COLO668 (cell line): ENCODE results near the gene ITGB1.
"Not testable (repeated sequence)": the region's sequence is repeated elsewhere in the genome, so short reads cannot be mapped to it uniquely, and the experiment has no call there.

Experiments used
- DNase-seq: peaks from one replicate; lab custom pipeline; 2025; ENCODE audit not compliant: unreplicated experiment; lab: John Stamatoyannopoulos, UW

The ITGB1 gene

GRCh38 chr10:32980558-32981468 lies 22.8 kb upstream of the ITGB1 start:
- DNase-seq: peak; percentile 81

DNA sequence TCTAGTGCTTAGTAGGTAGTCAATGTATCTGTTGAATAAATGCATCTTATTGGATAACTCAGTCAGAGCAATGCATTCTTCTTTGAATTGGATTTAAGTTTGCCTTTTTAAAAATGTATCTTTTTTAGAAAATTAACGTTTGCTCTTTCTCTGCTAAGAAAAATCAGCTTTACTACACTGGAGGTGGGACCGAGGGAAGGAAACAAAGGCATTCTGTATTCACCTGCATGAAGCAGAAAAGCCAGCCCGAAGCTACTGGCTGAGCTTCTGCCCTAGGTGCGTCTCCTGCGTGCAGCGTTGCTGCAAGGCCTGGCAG lies 22.2 kb upstream of the ITGB1 start:
- no peak for DNase-seq

DNA sequence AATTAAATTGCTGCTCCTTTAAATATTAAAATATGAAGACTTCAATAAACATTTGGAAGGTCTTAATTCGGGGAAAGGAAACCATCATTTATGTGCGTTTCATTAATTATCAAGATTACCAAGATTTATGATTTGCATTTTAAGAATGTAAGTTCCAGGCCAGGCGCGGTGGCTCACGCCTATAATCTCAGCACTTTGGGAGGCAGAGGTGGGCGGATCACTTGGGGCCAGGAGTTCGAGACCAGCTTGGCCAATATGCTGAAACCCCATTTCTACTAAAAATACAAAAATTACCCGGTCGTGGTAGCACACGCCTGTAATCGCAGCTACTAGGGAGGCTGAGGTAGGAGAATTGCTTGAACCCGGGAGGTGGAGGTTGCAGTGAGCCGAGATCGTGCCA lies 21.7 kb upstream of the ITGB1 start:
- DNase-seq: not testable (repeated sequence)

DNA sequence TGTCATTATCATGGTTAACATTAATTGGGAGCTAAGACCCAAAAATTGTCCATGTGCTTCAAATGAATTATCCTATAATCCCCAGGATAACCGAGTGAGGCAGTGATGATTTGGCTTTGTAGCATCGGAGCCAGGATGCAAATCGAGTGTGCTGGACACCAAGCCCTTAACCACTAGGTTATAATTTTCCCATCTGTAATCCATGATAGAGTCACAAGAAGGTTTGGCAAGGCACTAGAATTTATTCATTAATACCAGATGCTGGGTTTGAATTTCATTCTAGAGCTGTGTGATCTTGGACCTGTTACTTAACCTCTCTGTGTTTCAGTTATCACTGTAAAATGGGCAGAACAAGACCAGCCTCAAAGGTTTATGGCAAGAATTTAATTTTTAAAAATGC lies 21.0 kb upstream of the ITGB1 start:
- DNase-seq: no peak

GRCh38 chr10:32977846-32978809 lies 20.1 kb upstream of the ITGB1 start:
- DNase-seq: not testable (repeated sequence)

GRCh38 chr10:32976338-32976737 lies 18.3 kb upstream of the ITGB1 start:
- DNase-seq: no peak

- no peak for DNase-seq
Measured at GRCh38 chr10:32972929-32973328, 14.9 kb upstream of the ITGB1 start.

DNA sequence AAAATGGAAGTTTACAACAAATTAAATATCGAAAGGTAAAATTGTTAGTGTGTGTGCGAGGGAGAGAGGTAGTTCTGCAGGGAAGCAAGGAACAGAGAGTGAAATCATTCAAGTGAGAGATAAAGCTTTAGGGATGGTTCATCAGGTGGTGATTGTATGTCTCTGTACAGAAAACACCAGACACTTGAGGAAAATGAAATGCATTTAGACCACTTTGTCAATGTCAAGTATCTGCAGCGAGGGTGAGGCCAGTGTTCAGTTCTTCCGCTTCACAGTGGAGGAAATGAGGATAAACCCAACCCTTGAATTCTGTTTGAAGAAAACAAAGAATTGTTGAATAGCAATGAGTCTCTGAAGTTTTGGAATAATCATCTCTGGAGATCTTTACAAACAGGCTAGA lies 14.4 kb upstream of the ITGB1 start:
- DNase-seq: no peak

DNA sequence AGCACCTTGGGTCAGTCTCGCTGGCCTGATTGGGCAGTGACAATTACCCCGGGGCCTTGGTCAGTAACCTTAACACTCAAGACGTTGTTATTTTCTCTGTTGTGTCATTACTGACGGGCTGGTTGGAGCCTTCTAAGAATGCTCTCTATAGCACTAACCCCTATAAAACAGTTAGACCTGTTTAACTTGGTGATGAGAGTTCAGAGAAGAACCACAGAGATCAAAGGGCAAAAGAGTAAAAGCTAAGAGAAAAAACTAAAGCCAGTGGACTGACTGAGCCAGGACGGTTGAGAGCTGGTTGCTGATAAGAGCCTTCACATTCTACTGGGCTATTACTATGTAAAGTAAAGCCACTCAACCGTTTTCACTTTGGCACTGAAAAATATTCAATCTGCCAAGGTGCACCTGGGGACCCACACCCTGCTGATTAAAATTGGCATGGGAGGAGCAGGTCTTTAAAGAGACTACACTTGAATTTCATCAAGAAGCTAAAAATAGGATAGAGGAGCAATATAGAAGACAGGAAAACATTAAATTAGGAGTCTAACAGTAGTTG lies 13.6 kb upstream of the ITGB1 start:
- no peak for DNase-seq

DNA sequence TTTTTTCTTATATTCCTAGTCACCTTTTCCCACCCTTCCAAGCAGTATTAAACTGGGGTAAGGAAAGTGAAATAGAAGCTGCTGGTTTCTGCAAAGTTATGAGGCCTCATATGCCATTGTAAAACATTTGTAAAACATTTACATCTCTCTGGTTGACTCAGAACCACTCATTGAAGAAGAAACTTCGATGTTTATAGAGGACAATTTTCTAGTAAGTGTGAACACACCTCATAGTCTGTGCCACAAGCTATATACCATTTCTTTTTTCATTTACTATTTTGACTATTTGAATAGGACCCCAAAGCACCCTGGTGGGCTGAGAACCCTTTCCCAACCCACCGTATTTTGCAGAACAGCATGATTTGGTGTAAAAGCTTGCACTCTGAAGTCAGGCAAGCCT lies 12.9 kb upstream of the ITGB1 start:
- DNase-seq: no peak

- no peak for DNase-seq
Measured at GRCh38 chr10:32964270-32964669, 6.2 kb upstream of the ITGB1 start.

GRCh38 chr10:32963096-32963495 lies 5.1 kb upstream of the ITGB1 start:
- no peak for DNase-seq

- DNase-seq: no peak
Measured at GRCh38 chr10:32962521-32962920, 4.5 kb upstream of the ITGB1 start.

DNA sequence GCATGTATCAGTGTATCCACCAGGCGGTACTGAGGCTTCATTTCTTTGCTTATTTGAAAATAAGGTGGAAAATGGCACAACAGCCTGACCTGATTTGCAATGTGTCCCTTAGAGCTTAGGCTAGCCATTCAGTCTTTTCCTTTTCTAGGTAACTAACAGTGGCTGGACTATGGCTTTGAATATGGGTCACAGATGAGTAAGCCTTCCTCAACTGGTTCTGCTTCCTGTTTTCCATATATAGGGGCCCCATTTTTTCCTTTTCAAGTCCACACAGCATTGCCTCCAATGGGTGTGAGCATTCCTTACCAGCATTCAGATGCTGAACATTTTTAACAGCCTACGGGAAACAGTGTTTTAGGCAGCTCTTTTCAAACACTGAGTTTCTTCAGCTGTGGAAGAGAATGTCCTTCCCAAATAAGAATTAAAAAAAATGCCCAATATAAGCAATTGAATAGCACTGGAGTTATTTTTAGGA lies 3.9 kb upstream of the ITGB1 start:
- DNase-seq: no peak

DNA sequence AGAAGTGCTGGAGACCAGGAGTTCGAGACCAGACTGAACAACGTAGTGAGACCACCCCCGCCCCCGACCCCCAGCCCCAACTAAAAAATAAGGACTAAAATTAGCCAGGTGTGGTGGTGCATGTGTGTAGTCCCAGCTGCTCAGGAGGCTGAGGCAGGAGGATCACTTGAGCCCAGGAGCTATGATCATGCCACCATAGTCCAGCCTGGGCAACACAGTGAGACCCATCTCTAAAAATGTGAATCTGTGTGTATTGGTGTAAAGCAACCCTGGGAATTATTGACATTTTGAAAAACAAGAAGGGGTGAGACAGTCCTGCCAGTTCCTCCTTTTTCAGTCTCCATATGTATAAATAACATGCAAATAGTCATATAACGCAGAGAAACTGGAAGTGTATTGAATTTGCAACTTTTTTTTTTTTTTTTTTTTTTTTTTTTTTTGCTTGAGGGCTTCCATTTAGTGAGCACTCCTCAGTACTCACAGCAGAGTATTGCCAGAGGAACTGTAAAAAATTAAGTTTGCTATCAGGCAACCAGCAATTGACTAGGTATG lies 3.4 kb upstream of the ITGB1 start:
- no peak for DNase-seq

DNA sequence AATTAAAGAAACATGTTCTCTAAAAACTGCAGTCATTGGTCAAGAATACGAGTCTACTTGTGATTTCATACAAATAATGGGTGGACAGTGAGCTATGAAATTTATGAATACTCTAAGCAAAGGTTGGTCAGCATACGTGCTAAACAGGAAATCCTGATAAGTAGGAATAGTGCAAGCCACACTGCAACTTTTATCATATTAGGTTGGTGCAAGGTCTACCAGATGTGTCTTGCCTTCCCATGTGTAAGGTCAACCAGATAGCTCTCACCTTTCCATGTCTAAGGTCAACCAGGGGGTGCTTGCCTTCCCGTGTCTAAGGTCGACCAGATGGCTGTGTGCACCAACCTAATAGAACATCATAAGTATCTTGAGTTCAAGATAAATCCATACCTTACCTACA lies 2.0 kb upstream of the ITGB1 start:
- DNase-seq: no peak

GRCh38 chr10:32959006-32959920 lies 1.2 kb upstream of the ITGB1 start:
- DNase-seq: no peak

- DNase-seq: peak; percentile 58
Measured at GRCh38 chr10:32957341-32958084, 517 bp downstream of the ITGB1 start.

GRCh38 chr10:32956365-32957197 lies 1.4 kb downstream of the ITGB1 start:
- no peak for DNase-seq
